Fibroblast of lung (primary cell): ENCODE measurements around the gene ACTL9. TPM values are rescaled to one million over a fixed set of nuclear protein-coding genes. Genes with fewer than 3 reads are reported as not detected.

Source experiments
- DNase-seq, 2 donors: peaks; one replicate each; pipeline versions ENCODE4 v3.0.0 to v3.0.0-alpha.2; 2010; ENCODE audit warnings: low read depth in 2 of 2
- H2AFZ ChIP-seq: 2 replicates; pipeline ENCODE4 v1.5.1; 2012; ENCODE audit warnings: low read length, control low read depth, inconsistent platforms
- H3K27ac ChIP-seq: 2 replicates; pipeline ENCODE4 v1.5.1; 2011; ENCODE audit warnings: low read length, control low read depth; ENCODE audit not compliant: insufficient read depth
- H3K27me3 ChIP-seq: 2 replicates; pipeline ENCODE4 v1.5.1; 2011; ENCODE audit warnings: mild to moderate bottlenecking, low read length; ENCODE audit not compliant: control insufficient read depth, insufficient read depth
- H3K36me3 ChIP-seq: 2 replicates; pipeline ENCODE4 v1.5.1; 2011; ENCODE audit warnings: low read length; ENCODE audit not compliant: control insufficient read depth, insufficient read depth
- H3K4me1 ChIP-seq: 2 replicates; pipeline ENCODE4 v1.5.1; 2011; ENCODE audit warnings: low read length; ENCODE audit not compliant: control insufficient read depth, insufficient read depth; ENCODE audit errors: extremely low read depth
- H3K4me2 ChIP-seq: 2 replicates; pipeline ENCODE4 v1.5.1; 2011; ENCODE audit warnings: low read length, control low read depth; ENCODE audit not compliant: insufficient read depth; ENCODE audit errors: extremely low read depth
- H3K4me3 ChIP-seq, 4 experiments: fragments of 200-600 bp in 1 of 4; sonication (generic) in 1 of 4; replicated peaks in 1 of 4; 2 replicates each; pipeline ENCODE4 v1.5.1; 2011 to 2016; ENCODE audit warnings: low read length in 4 of 4, low read depth in 3 of 4, mild to moderate bottlenecking in 3 of 4, control low read depth in 2 of 4, inconsistent platforms in 1 of 4, mixed read lengths in 1 of 4; ENCODE audit not compliant: insufficient read depth in 1 of 4; ENCODE audit errors: control extremely low read depth in 1 of 4
- H3K79me2 ChIP-seq: 2 replicates; pipeline ENCODE4 v1.5.1; 2012; ENCODE audit warnings: mild to moderate bottlenecking, low read length, inconsistent platforms; ENCODE audit not compliant: control insufficient read depth, insufficient read depth
- H3K9ac ChIP-seq: 2 replicates; pipeline ENCODE4 v1.5.1; 2011; ENCODE audit warnings: mild to moderate bottlenecking, low read length, control low read depth; ENCODE audit not compliant: insufficient read depth
- H3K9me3 ChIP-seq: 2 replicates; pipeline ENCODE4 v1.5.1; 2012; ENCODE audit warnings: low read depth, low read length; ENCODE audit not compliant: control insufficient read depth, insufficient read depth
- H4K20me1 ChIP-seq: 2 replicates; pipeline ENCODE4 v1.5.1; 2011; ENCODE audit warnings: low read length; ENCODE audit not compliant: control insufficient read depth, insufficient read depth; ENCODE audit errors: extremely low read depth
- CTCF ChIP-seq, 2 donors: IDR thresholded peaks in 1 of 2; conservative IDR thresholded peaks in 1 of 2; 1 replicate in 1 of 2; 2 replicates in 1 of 2; pipeline ENCODE4 v1.5.1; 2011 to 2012; ENCODE audit warnings: low read length in 2 of 2, control low read depth in 1 of 2, inconsistent platforms in 1 of 2, low read depth in 1 of 2, mild to moderate bottlenecking in 1 of 2
- EZH2 ChIP-seq: IDR thresholded peaks from 2 replicates; pipeline ENCODE4 v1.5.1; 2012; ENCODE audit warnings: low read length, control low read depth, mild to moderate bottlenecking; ENCODE audit errors: missing control alignments
- polyA plus RNA-seq, 2 donors: library from polyadenylated mRNA; depleted of rRNA in 1 of 2; stranded (reverse) in 1 of 2; unstranded in 1 of 2; fragments of >200 nt; gene quantifications; 2 replicates each; pipeline ENCODE4 v1.2.1, GENCODE V29; 2011 to 2012; ENCODE audit warnings: missing spikeins in 1 of 2
- total RNA-seq: library from RNA; depleted of rRNA; stranded (reverse); fragments of >200 nt; gene quantifications from 2 replicates; pipeline ENCODE4 v1.2.1, GENCODE V29; 2014

ACTL9 gene
- total and polyA plus RNA-seq, 2 donors (not counting 1 experiment from before 2014, with no cell fraction given): not detected

- H4K20me1 ChIP-seq: no peaks in the 10 kb centered on the region
- no peak for DNase-seq
- no peak overlapping the region for H3K4me2 ChIP-seq
- H3K9ac ChIP-seq: no peak overlapping the region
- H3K4me1 ChIP-seq: no peaks in the 10 kb centered on the region
- H2AFZ ChIP-seq: no peak overlapping the region
- H3K27me3 ChIP-seq: no peaks in the 10 kb centered on the region
- H3K27ac ChIP-seq: no peak overlapping the region
- no peaks in the 10 kb centered on the region for H3K36me3 ChIP-seq
- H3K9me3 ChIP-seq: no peaks in the 10 kb centered on the region
- no peak for TF ChIP-seq CTCF (conservative IDR thresholded peaks at IDR 0.05 in 1 of 2, IDR thresholded peaks at IDR 0.05 in 1 of 2; ENCODE audit: low read depth in 1 of 2, low read length in 2 of 2)
- no peak for TF ChIP-seq EZH2
- no peaks in the 10 kb centered on the region for H3K79me2 ChIP-seq
- no peak overlapping the region for H3K4me3 ChIP-seq
Observed at GRCh38 chr19:8664671-8665057, 33.9 kb downstream of the ACTL9 start.

GRCh38 chr19:8663920-8664670, 34.5 kb downstream of the ACTL9 start:
- Histone ChIP-seq H3K79me2 (no peaks in the 10 kb centered on the region), H3K27ac (no peak overlapping the region), H3K9ac (no peak overlapping the region), H3K4me3 (no peak overlapping the region), H3K36me3 (no peaks in the 10 kb centered on the region), H2AFZ (no peak overlapping the region), H3K4me2 (no peak overlapping the region), H3K9me3 (no peaks in the 10 kb centered on the region), H4K20me1 (no peaks in the 10 kb centered on the region), H3K4me1 (no peaks in the 10 kb centered on the region), H3K27me3 (no peaks in the 10 kb centered on the region)
- no peak for DNase-seq
- TF ChIP-seq CTCF (conservative IDR thresholded peaks at IDR 0.05 in 1 of 2, IDR thresholded peaks at IDR 0.05 in 1 of 2; ENCODE audit: low read depth in 1 of 2, low read length in 2 of 2) (no peak), EZH2 (no peak)

GRCh38 chr19:8662263-8662662, 36.3 kb downstream of the ACTL9 start:
- Histone ChIP-seq H3K4me3 (no peak overlapping the region), H3K79me2 (no peaks in the 10 kb centered on the region), H3K27me3 (no peaks in the 10 kb centered on the region), H3K9me3 (no peaks in the 10 kb centered on the region), H4K20me1 (no peaks in the 10 kb centered on the region), H3K9ac (no peak overlapping the region), H3K36me3 (no peaks in the 10 kb centered on the region), H3K27ac (no peak overlapping the region), H3K4me2 (no peak overlapping the region), H3K4me1 (no peaks in the 10 kb centered on the region), H2AFZ (no peak overlapping the region)
- TF ChIP-seq EZH2 (no peak), CTCF (conservative IDR thresholded peaks at IDR 0.05 in 1 of 2, IDR thresholded peaks at IDR 0.05 in 1 of 2; ENCODE audit: low read depth in 1 of 2, low read length in 2 of 2) (no peak)
- DNase-seq: no peak
